AG09319 (cell line): Measurements from ENCODE around the gene SARM1.

Experiments
- DNase-seq: peaks from one replicate; pipeline ENCODE4 v3.0.0-alpha.2; 2010; ENCODE audit warnings: low read depth; ENCODE audit errors: extremely low read depth
- TF ChIP-seq, protein P1 (sequence below): IDR thresholded peaks from 2 replicates; pipeline ENCODE4 v1.5.1; 2011; ENCODE audit warnings: low read depth, mild to moderate bottlenecking, inconsistent platforms, low read length, moderate library complexity

Gene SARM1

DNA sequence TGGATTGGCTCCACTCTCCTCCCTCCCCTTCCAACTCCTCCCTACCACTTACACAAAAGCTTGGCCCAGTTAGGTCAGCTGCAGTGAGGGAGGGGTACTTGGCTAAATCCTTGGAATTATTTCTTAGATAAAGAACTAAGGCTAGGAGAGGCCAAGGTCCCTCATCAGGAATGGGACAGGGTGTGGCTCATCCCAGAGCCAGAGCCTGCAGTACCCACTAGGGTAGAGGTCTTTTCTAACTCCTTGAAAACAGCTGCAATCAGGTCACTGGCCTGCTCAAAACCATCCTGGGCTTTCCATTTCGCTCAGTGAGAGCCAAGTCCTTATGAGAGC is 36.4 kb downstream of the SARM1 start:
- TF ChIP-seq, protein P1, sequence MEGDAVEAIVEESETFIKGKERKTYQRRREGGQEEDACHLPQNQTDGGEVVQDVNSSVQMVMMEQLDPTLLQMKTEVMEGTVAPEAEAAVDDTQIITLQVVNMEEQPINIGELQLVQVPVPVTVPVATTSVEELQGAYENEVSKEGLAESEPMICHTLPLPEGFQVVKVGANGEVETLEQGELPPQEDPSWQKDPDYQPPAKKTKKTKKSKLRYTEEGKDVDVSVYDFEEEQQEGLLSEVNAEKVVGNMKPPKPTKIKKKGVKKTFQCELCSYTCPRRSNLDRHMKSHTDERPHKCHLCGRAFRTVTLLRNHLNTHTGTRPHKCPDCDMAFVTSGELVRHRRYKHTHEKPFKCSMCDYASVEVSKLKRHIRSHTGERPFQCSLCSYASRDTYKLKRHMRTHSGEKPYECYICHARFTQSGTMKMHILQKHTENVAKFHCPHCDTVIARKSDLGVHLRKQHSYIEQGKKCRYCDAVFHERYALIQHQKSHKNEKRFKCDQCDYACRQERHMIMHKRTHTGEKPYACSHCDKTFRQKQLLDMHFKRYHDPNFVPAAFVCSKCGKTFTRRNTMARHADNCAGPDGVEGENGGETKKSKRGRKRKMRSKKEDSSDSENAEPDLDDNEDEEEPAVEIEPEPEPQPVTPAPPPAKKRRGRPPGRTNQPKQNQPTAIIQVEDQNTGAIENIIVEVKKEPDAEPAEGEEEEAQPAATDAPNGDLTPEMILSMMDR: no peak
- no peak for DNase-seq

DNA sequence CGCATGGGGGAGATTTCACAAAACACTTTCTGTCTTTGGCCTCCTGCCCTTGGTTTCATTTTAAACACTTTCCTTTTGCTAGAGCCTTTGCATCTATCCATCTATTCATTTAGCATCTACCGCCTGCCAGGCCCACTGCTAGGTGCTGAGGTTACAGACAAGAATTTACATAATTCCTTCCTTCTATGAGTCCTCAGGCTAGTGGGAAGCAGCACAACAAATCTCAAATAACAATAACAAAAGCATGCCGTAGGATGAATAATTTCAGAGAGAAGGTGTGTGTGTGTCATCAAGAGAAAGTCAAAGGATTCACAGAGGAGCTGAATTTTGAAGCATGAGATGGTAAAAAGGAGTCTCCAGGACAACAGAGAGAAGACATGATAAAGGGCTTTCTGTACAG is 40.6 kb downstream of the SARM1 start:
- TF ChIP-seq, protein P1: no peak
- DNase-seq: no peak

DNA sequence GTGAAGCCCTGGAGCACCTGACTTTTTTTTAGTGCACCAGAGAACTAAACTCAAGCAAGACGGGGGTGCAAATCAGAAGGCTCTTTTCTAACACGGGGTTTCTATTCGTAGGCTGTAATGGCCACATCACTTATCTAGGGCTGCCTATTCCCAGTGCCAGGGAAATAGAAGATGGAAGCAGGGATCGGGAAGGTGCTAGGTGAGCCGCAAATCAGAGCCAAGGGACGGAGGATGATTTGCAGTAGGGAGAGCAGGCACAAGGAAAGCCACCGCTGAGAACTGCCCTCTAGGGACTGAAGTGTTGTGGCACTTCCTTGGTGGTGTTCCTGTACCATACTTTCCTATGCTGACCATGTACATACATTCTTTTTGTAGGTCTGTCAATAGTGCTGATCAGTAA is 42.3 kb downstream of the SARM1 start:
- DNase-seq: no peak
- TF ChIP-seq, protein P1: no peak

DNA sequence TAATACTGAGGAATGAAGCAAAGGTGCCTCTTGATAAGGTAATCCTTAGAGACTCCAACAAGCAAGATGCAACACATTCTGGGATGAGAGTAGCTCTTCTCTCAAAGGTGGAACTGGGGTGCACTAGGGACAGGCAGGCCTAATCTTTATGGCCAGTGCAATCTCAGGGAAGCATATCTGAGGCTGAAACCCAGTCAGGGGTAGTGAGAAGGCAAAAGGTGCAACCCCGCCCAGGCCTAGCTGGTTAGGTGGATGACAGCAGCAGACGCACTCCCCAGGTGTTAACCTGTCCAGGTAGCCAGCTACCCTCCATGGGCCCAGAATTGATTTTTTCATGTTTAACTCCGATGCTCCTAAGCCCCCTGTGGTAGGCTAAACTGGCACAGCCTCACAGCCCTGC is 44.4 kb downstream of the SARM1 start:
- TF ChIP-seq, protein P1: no peak
- no peak for DNase-seq

DNA sequence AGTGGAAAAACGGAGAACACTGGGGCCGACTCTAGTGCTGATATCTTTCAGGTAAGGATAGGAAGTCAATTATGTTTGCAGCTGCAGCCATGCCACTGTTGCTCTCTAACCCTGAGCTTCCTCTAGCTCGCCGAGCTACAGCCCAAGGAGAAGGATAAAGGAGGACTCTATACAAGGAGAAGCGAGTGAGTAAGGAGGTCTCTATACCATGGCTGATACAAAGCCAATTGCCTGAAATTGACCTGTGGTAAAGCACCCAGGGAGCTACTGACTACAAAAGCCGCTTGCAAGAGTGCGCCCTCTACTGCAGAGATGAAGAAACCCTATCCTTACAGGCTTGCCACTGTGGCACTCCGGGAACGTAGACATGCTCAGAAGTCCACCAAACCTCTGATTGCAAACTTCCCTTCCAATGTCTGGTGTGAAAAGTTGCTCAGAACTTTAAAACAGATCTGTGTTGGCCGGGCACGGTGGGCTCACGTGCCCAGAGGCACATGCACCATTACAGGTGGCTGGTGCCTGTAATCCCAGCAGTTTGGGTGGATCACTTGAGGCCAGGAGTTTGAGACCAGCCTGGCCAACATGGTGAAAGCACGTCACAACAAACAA is 45.3 kb downstream of the SARM1 start:
- TF ChIP-seq, protein P1: peak; percentile 83
- no peak for DNase-seq

DNA sequence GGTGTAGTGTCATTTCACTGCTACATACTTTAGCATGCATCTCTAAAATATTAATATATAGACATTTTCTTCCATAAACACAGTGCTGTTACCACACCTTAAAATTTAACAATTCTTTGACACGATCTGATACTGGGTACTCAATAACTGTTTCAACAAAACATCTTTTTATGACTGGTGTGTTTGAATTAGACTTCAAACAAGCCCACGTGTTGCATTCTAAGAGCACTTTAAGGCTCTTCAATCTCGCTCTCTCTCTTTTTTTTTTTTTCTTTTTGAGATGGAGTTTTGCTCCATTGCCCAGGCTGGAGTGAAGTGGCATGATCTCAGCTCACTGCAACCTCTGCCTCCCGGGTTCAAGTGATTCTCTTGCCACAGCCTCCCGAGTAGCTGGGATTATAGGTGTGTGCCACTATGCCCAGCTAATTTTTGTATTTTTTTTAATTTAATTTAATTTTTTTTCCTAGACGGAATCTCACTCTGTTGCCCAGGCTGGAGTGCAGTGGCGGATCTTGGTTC is 50.4 kb downstream of the SARM1 start:
- TF ChIP-seq, protein P1: no peak
- no peak for DNase-seq

DNA sequence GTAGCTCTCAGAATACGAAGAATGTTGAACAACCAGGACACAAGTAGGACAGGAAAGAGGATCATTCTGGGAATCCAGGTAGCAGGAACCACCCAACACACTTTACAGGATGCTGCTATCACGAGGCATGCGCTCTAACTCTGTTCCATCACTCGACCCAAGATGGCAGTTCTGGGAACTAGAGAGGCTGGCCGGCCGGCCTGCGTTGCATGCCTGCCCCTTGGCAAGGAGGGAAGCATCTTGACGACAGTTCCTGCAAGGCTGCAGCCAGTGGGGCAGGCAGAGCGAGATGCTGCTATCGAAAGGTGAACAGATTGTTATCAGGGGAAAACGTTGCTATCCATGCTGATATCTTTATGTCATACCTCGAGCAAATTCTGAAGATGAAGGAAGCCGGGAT is 53.7 kb downstream of the SARM1 start:
- no peak for DNase-seq
- TF ChIP-seq, protein P1: no peak
